ENCODE data around the gene XPNPEP1. TPM values are rescaled to one million over a fixed set of nuclear protein-coding genes. Genes with fewer than 3 reads are reported as not detected.
"Not testable (repeated sequence)": the region's sequence is repeated elsewhere in the genome, so short reads cannot be mapped to it uniquely, and the experiment has no call there.

The XPNPEP1 gene
- total RNA-seq, 1 experiment from 2014 or later = 65.4 TPM

- ChIA-PET CTCF (no interaction called here), POLR2A (ENCODE audit: low non-redundant PET) (no interaction called here)
- no peak for TF ChIP-seq EZH2 (IDR thresholded peaks at IDR 0.05; ENCODE audit: borderline replicate concordance, low read depth, low read length, poor library complexity, severe bottlenecking)
- TF ChIP-seq CTCF (conservative IDR thresholded peaks at IDR 0.05; ENCODE audit: low read depth, low read length) = no peak
Measured at GRCh38 chr10:109920016-109920415, 3.3 kb downstream of the XPNPEP1 start.

GRCh38 chr10:109919220-109919619 is 4.1 kb downstream of the XPNPEP1 start:
- no peak for TF ChIP-seq CTCF (conservative IDR thresholded peaks at IDR 0.05; ENCODE audit: low read depth, low read length)
- no peak for TF ChIP-seq EZH2 (IDR thresholded peaks at IDR 0.05; ENCODE audit: borderline replicate concordance, low read depth, low read length, poor library complexity, severe bottlenecking)
- H3K27ac ChIP-seq (ENCODE audit: low read depth, low read length, poor library complexity, severe bottlenecking) = no peak overlapping the region
- peaks cover 10% of the 10 kb centered on the region for H3K4me1 ChIP-seq (ENCODE audit: insufficient read depth, low read length, poor library complexity, severe bottlenecking)
- no peak for DNase-seq (ENCODE audit: low spot score)
- H3K36me3 ChIP-seq (ENCODE audit: insufficient read depth, low read length, poor library complexity, severe bottlenecking) = no peaks in the 10 kb centered on the region
- CTCF ChIA-PET = no interaction called here
- H3K9me3 ChIP-seq (ENCODE audit: low read depth, low read length, poor library complexity, severe bottlenecking) = no peaks in the 10 kb centered on the region
- no peak overlapping the region for H3K4me3 ChIP-seq (ENCODE audit: low read depth, low read length, poor library complexity, severe bottlenecking)
- intact Hi-C loops (cut with micrococcal nuclease; ENCODE audit: unreplicated experiment) = no loop called here
- BruUV-seq (replicated peaks) = no TSS peak
- H3K27me3 ChIP-seq (replicated peaks; ENCODE audit: insufficient read depth, low read depth, low read length, poor library complexity) = no peaks in the 10 kb centered on the region
- POLR2A ChIA-PET (ENCODE audit: low non-redundant PET) = no interaction called here

More at GRCh38 chr10:109920016-109920415, 3.3 kb downstream of the XPNPEP1 start:
- H3K9me3 ChIP-seq (ENCODE audit: low read depth, low read length, poor library complexity, severe bottlenecking) = no peaks in the 10 kb centered on the region
- intact Hi-C loops (cut with micrococcal nuclease; ENCODE audit: unreplicated experiment) = no loop called here
- H3K27me3 ChIP-seq (replicated peaks; ENCODE audit: insufficient read depth, low read depth, low read length, poor library complexity) = no peaks in the 10 kb centered on the region
- no peak for DNase-seq (ENCODE audit: low spot score)
- no peak overlapping the region for H3K27ac ChIP-seq (ENCODE audit: low read depth, low read length, poor library complexity, severe bottlenecking)
- H3K4me3 ChIP-seq (ENCODE audit: low read depth, low read length, poor library complexity, severe bottlenecking) = no peak overlapping the region
- no peaks in the 10 kb centered on the region for H3K36me3 ChIP-seq (ENCODE audit: insufficient read depth, low read length, poor library complexity, severe bottlenecking)
- no TSS peak for BruUV-seq (replicated peaks)
- peaks cover 10% of the 10 kb centered on the region for H3K4me1 ChIP-seq (ENCODE audit: insufficient read depth, low read length, poor library complexity, severe bottlenecking)

GRCh38 chr10:109918707-109919106 is 4.6 kb downstream of the XPNPEP1 start:
- H3K4me3 ChIP-seq (ENCODE audit: low read depth, low read length, poor library complexity, severe bottlenecking); POLR2A ChIA-PET (ENCODE audit: low non-redundant PET); H3K27me3 ChIP-seq (replicated peaks; ENCODE audit: insufficient read depth, low read depth, low read length, poor library complexity); H3K36me3 ChIP-seq (ENCODE audit: insufficient read depth, low read length, poor library complexity, severe bottlenecking); DNase-seq (ENCODE audit: low spot score); H3K27ac ChIP-seq (ENCODE audit: low read depth, low read length, poor library complexity, severe bottlenecking); intact Hi-C loops (cut with micrococcal nuclease; ENCODE audit: unreplicated experiment); BruUV-seq (replicated peaks); H3K9me3 ChIP-seq (ENCODE audit: low read depth, low read length, poor library complexity, severe bottlenecking); CTCF ChIA-PET: not testable (repeated sequence)
- peaks cover 13% of the 10 kb centered on the region for H3K4me1 ChIP-seq (ENCODE audit: insufficient read depth, low read length, poor library complexity, severe bottlenecking)

GRCh38 chr10:109915566-109915965 is 7.7 kb downstream of the XPNPEP1 start:
- Histone ChIP-seq H3K4me1 (ENCODE audit: insufficient read depth, low read length, poor library complexity, severe bottlenecking) (peaks cover 4% of the 10 kb centered on the region), H3K27me3 (replicated peaks; ENCODE audit: insufficient read depth, low read depth, low read length, poor library complexity) (no peaks in the 10 kb centered on the region), H3K9me3 (ENCODE audit: low read depth, low read length, poor library complexity, severe bottlenecking) (no peaks in the 10 kb centered on the region), H3K27ac (ENCODE audit: low read depth, low read length, poor library complexity, severe bottlenecking) (no peak overlapping the region), H3K4me3 (ENCODE audit: low read depth, low read length, poor library complexity, severe bottlenecking) (no peak overlapping the region), H3K36me3 (ENCODE audit: insufficient read depth, low read length, poor library complexity, severe bottlenecking) (no peaks in the 10 kb centered on the region)
- no TSS peak for BruUV-seq (replicated peaks)
- no peak for DNase-seq (ENCODE audit: low spot score)
- TF ChIP-seq EZH2 (IDR thresholded peaks at IDR 0.05; ENCODE audit: borderline replicate concordance, low read depth, low read length, poor library complexity, severe bottlenecking) = no peak
- TF ChIP-seq CTCF (conservative IDR thresholded peaks at IDR 0.05; ENCODE audit: low read depth, low read length) = no peak
- ChIA-PET POLR2A (ENCODE audit: low non-redundant PET) (no interaction called here), CTCF (no interaction called here)
- intact Hi-C loops (cut with micrococcal nuclease; ENCODE audit: unreplicated experiment) = no loop called here
